HG02973 (cell line): ENCODE data around the gene ZDHHC8.
"Not testable (repeated sequence)": the region's sequence is repeated elsewhere in the genome, so short reads cannot be mapped to it uniquely, and the experiment has no call there.

Source experiments
- ATAC-seq: cut with Tn5 transposase; IDR thresholded peaks from one replicate; pipeline ENCODE4 v1.9.1; 2021; ENCODE audit warnings: moderate library complexity; ENCODE audit not compliant: unreplicated experiment

Gene ZDHHC8

DNA sequence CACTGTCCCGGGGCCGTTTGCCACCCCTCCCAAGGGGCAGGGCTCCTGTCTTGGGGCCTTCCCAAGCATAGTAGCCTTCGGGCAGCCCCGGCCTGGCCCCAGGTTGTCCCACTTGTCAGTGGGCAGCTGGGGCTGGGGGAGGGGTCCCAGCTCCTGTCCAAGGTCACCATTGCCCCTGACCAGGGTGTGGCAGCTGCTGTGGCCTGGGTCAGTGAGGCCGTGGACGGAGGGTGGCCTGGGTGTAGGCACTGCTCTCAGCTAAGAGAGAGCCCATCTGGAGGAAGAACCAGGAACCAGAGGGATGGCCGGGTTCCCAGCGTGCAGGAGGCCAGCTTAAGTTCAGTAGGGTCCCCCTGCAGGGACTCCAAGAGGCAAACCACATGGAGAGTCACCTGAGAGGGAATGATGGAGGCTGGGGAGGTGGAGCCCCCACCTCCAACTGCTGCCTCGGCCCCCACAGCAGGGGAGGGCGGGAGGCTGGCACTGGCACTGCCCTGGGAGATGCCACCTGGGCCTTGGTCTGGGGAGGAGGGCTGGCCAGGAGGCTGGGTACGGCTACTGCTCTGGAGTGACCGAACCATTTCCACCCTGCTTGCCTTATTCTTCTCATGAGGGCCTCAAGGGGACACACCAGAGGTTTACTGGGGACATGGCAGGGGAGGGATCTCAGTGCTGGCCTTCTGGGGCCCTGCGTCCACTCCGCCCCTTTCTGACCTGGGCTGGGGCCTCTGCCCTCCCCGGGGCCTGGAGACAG lies 26.0 kb downstream of the ZDHHC8 start:
- ATAC-seq: no peak

DNA sequence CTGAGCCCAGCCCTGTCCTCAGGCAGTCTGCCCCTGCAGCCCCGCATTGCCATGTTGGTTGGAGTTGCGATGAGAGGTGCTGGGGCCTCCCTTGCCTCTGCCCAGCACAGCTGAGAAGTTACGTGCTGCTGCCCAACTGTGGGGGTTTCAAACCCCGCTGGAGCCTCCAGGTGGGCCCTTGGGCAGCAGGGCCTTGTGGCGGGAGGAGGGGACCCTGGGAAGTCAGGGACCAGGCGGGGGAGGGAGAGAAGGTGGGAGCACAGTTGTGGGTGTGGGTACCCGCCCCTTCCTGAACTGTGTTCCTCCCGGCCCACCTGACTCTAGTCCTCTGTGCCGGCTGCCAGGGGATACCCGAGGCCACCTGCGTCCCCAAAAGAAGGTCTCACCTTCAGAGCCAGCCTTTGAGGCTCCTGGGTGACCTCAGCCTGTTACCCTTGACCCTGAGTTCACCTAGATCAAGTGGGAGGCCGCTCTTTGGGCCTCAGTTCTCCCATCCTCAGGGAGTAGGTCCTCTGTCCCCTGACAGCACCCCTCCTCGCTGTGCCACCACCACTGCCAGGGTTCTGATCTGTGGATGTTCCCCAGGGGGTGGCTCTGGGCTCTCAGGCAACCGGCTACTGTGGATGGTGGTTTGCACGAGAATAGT lies 26.9 kb downstream of the ZDHHC8 start:
- no peak for ATAC-seq

DNA sequence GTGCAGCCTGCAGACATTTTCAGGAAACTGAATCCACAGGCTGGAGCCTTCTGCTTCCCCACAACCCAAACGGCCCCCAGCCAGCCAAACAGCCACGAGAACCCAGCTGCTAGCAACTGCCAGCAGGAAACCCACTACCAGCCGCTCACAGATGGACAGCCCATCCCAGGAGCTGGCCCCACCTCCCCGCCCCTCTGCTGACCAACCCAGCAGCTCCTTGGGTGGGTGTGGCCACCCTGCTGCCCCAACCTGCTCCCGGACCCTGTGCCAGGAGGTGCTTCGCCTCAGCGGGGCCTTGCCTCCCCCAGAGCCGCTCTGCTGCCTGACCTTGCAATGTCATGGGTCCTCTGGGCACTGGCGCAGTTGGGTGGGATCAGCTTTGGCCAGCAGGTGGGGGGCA lies 27.5 kb downstream of the ZDHHC8 start:
- no peak for ATAC-seq

DNA sequence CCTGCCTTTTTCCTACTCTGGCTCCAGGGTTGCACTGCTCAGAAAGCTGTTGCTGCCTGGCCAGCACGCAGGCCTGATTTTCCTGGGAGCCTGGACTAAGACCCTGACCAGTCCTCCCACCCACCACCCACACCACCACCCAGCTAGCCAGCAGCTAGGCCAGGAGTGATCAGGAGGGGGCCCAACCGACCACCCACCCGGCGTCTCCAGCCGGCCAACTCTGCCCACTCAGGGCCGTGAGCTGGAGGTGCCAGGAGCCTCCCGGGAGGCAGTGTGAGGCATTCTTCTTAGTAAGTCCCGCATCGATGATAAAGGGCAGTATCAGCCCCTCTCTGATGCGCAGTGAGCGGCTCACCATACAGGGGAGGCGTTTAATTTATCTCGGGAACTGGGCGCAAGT lies 27.9 kb downstream of the ZDHHC8 start:
- ATAC-seq: not testable (repeated sequence)

DNA sequence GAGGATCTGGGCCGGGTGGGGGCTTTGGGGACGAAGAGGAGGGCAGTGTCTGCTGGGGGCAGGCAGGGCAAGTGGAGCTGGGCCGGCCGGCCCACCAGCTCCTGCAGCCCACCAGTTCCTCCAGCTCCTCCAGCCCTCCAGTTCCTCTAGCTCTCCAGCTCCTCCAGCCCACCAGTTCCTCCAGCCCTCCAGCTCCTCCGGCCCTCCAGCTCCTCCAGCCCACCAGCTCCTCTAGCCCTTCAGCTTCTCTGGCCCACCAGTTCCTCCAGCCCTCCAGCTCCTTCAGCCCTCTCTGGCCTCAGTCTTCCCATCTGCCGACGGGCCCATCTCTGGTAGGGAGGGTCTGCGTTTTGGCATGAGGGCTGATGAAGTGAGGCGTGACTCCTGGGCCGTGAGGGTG lies 28.4 kb downstream of the ZDHHC8 start:
- no peak for ATAC-seq

DNA sequence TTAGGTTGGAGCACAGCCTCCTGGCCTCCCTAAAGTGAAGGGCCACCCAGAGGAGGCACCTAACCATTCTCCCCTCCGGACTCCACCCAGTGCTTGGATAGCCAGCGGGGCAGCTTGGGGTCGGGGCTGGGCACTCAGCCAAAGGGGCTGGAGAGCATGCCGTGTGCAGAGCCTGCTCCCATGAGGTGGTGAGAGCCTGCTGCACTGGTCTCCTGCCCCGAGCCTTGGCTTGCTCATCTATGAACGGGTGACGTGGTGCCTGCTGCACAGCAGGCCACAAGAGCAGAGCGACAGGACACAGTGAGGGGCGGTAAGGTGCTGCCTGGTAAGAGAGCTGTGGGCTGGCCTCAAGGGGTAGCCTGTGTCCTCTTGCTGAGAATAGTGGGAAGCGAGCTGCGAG lies 33.3 kb downstream of the ZDHHC8 start:
- ATAC-seq: no peak

DNA sequence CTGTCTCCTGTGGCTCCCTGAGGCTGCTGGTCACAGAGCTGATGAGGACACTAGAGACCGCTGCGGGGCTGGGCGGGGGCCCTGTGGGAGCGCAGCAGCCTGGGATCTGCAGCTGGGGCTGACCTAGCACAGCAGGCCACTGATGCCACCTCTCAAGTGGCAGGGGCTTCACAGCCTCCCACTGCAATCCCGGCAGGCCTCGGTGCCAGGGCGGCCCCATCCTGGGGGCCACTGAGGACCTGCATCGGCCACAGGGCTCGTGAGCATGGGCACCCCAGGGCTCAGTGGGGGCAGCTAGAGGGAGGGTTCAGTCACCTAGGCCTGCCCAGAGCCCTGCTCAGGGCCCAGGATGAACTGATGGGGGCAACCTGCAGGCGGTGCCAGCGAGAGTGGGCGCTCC lies 33.8 kb downstream of the ZDHHC8 start:
- no peak for ATAC-seq

DNA sequence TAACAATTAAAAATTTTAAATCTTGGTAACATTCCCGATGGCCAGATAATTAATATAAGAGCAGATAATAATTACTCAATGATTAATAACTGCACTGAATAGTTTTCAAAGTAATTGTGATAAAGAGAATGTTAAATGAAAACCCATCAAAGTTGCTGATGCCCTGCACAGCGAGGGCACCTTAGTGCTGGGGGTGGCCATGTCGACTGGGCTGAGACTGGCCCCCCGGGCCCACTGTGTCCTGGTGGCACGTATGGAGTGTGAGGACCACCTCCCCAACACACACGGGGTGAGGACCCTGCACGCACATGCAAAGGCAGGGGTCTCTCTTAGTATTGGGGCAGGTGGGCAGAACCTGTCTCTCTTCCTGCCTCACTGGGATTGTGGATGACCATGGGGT lies 34.3 kb downstream of the ZDHHC8 start:
- ATAC-seq: no peak

DNA sequence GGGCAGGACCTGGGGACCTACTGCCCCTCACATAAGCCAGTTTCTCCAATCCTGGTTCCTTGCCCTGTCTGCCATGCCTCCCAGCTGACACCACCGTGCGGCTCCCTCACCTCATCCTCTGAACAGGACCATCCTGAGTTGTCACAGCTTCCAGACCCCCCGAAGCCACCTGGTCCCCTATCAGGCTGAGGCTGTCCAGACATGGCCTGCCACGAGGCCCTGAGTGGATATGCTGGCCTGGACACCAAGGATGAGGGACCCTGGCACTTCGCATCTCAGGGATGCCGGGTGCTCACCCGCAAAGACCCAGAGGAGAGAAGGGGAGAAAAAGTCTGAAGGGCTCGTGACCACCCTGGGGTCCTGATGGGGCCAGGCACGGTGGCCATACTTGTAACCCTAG lies 35.1 kb downstream of the ZDHHC8 start:
- ATAC-seq: no peak

DNA sequence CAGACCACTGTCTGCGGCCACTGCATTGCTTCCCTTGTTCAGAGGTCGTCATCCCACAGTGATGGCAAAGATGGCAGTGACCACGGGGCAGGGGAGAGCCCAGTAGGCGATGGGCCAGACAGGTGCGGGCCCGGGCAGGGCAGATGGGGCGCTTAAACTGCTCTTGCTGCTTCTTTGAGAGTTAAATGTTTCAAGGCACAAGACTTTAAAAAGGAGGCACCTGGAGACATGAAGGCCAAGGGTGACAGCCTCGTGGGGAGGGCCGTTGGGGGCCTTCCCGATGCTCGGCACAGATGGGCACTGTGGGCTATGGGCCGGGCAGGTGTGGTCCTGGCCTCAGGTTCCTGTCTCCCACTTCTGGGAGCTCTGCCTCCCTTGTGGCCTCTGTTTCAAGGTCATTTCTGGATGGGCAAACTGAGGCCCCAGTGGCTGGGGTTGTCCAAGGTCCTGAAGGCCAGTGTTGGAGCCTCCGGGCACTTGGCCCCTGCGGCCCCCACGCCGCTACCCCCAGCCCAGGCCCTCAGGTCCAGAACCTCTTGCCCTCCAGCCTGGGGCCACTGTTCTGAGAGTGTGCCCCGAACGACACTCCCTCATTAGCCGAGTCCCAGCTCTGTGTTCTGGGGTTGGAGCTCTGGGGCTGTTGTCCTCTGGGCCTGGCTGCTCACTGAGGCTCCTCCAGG lies 36.2 kb downstream of the ZDHHC8 start:
- no peak for ATAC-seq

DNA sequence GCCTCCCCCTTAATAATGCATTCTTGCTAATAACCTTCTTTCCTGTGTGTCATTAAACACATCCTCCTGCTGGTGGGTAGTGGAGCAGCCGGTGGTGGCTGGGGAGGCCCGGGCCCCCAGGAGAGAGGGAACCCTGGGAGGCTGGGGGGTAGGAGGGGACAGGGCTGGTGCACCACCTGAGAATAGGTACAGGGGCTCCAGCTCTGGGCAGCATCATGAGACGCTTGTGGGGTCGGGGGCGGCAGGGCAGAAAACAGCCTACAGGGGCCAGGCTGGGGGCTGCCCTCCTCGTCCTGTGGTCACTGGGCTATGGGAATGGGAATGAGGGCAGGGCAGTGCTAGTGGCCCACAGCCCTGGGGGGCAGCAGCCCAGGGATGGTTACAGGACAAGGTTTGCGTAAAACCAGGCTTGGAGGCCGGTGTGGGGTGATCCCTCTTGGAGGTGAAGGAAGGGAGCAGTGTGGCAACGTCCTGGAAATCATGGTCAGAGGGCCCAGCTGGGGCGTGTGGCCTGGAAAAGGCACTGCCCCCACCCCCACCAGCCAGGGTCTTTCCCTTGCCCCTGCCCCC lies 37.7 kb downstream of the ZDHHC8 start:
- ATAC-seq: no peak

DNA sequence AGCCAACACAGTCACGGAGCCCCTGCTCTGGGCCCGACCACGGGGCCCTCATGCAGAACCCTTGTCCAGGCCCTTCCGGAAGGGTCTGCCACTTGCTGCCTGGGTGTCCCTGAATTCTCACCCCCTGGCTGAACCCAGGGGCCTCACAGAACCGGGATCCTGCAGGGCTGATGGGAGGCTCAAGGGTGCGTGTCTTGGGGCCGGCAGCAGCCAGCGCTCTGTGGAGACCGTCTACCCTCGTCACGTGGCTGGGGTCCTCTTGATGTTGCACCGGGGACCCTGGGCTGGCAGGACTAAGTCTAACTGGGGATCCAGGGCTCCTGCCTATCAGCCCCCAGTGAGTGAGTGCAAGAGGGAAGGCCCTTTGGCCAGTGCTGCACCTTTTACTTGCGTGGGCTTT lies 38.6 kb downstream of the ZDHHC8 start:
- no peak for ATAC-seq

DNA sequence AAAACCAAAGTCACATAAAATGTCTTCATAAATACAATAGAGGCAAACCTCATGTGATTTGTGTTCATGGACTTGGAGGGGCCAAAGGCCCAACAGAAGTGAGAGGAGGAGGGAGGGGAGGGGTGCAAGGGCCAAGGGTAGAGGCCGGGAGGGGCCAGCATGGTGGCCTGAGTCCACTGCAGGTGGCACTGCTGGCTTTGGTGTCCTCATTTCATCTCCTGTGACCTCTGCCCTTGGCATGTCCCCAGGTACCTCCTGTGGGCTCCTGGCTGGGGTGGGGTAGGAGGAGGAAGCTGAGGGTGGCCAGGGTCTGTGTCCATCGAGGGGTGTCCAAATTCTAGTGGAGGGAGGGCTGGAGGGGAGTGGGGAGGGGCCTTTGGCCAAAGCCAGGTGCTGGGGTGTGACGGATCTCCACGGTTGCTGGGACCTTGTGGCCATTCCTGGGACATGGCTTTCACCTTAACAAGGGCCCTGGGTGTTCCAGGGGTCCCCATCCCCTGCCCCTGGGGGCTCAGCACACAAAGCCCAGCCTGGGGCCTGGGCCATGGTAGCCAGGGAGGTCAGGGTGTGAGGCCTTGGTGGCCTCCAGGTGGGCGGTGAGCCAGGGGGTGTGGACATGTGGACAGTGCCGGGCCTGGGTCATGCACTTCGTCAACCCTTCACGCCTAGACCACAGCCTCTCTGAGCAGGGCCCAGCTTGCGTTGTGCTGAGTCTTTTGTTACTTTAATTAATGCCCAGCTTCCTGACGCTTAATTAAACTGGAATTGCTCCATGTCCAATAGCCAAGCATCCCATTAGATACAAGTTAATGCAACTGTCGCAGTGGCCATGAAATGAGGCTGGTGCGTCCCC lies 39.9 kb downstream of the ZDHHC8 start:
- no peak for ATAC-seq

DNA sequence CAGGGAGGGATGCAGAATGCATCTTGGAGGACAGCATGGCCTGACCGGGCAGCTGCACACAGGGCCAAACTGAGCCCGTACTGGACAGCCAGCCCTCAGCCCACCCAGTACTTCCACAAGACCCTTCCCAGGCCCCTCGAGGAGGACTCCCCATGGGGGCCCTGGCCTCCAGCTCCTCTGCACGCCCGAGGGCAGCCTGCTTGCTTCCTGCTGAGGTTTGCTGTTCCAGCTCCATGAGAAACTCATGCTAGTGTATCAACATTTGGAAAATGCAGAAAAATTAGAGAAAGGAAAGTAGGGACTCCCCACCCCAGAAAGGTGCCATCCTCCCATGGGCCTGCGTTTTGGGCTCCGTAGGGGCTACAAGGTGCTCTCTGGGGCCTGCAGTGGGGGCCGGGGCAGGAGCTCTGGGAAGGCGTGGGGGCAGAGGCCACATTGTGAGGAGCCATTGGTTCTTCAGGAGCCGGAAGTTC lies 40.6 kb downstream of the ZDHHC8 start:
- no peak for ATAC-seq

DNA sequence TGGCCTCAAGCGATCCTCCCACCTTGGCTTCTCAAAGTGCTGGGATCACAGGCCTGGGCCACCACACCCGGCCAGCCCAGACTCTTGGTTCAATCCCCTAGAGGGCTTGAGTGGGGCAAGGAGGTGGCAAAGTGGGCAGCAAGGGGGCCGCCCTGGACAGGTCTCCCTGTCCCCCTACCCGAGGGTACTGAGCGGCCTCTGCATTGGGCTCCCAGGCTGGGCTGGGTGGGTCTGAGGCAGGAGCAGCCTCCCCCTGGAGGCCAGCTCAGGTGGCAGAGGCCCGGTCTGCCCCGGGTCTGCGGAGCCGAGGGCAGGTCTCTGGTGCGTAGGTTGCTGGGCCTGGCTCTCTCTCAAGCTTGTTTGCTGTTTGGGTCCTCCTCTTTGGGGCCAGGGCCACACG lies 41.6 kb downstream of the ZDHHC8 start:
- no peak for ATAC-seq

DNA sequence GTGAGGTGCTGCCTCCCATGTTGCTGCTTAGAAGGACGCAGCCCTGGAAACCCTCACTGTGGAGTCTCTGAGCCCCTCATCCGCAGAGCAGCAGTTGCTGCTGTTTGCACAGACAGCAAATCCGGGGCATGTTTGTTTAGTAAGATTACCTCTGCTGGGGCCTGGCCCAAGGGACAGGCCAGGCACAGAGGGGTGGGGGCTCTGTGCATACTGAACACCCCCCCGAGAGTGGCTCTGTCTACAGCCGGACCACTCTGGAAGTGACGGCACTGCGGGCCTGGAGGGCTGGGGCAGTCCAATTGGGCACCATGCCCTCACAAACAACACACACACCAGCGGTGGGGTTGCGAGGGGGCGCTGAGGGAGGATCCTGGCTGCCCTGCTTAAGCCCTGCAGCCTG lies 42.2 kb downstream of the ZDHHC8 start:
- ATAC-seq: no peak

DNA sequence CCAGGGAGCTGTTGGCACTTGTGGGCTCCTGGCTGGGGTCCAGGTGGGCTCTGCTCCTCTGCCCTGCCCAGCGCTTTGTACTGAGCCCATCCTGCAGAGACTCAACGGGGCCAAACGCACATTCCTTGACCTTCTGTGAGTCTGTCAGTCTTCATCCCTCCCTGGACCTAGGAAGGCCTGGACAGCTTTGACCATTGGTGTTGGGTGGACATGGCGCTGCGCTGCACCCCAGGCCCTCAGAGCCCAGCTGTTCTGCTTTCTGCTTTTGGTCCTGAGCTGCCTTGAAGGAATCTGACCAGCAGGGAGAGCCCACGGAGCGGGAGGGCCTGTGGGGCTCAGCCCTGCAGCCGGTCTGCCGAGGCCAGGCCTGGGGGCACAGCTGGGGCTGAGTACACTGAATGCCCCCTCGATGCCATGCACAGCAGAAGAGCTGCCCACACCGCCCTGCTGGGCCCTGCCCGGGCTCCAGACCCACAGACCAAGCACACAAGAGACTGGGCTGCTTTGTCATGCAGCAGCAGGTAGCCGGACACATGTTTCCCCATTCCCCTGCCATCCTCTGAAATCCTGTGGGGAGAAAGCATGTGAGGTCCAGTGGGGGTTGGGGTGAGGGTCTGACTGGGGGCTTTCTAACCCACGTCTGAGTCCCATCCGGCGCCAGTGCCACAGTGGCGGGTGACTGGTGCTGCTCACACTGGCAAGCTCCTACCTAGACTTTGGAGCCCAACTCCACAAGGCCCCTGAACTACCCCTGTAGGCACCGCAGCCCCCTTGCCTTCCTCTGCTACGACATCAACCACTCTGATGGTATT lies 43.4 kb downstream of the ZDHHC8 start:
- no peak for ATAC-seq

DNA sequence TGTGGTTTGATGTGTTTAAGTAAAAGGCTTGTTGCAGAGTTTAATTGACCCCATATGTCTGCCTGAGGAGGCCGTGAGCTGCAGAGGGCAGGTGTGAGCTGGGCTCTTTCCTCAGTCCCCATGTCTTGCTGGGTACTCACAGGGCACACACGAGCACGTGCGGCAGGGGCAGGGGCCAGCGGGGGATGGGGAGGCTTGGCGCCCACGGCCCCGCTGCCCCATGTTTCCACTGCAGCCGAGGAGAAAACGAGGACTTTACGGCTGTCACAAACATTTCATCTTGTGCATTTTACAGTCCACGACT lies 43.9 kb downstream of the ZDHHC8 start:
- ATAC-seq: no peak

DNA sequence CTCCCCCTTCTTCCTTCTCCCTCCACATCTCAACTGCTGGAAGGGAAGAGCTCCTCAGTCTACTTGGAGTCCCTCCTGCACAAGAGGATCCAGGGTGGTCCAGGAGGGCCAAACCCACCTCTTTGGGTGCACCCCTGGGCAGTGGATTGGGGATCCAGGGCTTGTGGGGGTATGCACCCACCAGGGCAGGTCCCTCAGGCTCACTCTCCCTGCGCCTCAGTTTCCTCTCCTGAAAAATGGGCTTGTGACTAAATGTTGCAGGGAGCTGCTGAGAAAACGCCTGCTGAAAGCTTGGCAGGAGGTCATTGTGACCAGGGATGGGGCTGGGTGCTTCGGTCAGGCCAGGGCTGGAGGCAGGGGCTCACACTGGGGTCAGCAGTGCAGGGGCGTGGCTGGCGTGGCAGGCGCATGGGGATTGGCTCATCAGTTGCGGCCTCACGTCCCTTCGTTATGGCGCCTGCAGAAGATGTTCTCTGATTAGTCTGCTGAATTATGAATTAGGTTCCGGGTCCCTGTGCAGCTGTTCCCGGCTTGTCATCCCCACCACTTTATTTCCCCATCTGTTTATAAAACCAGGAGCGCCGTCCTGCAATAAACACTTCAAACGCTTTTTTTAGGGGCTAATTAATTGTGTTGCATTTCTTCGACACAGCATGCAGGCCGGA lies 44.9 kb downstream of the ZDHHC8 start:
- ATAC-seq: no peak
